SU-DHL-6 (cell line): Measurements from ENCODE around the gene SGPP2.
"Not testable (repeated sequence)": the region's sequence is repeated elsewhere in the genome, so short reads cannot be mapped to it uniquely, and the experiment has no call there.

ENCODE experiments used
- H2AFZ ChIP-seq: fragments of 200-600 bp; sonication (generic); 2 replicates; pipeline ENCODE4 v1.6.1; 2014; ENCODE audit warnings: low read depth, mild to moderate bottlenecking, moderate library complexity, mixed read lengths, antibody characterized with exemption, low read length; ENCODE audit not compliant: severe bottlenecking
- H3F3A ChIP-seq: fragments of 200-600 bp; shearing (Covaris generic); 2 replicates; pipeline ENCODE4 v1.6.0; 2016; ENCODE audit warnings: antibody characterized with exemption, mild to moderate bottlenecking; ENCODE audit not compliant: insufficient read depth
- H3K27ac ChIP-seq: fragments of 200-600 bp; sonication (generic); 2 replicates; pipeline ENCODE4 v1.5.1; 2016; ENCODE audit warnings: low read depth, mild to moderate bottlenecking, low read length, moderate library complexity, mixed read lengths
- H3K27me3 ChIP-seq: fragments of 200-600 bp; sonication (generic), shearing (Covaris generic); 2 replicates; pipeline ENCODE4 v1.6.0; 2014; ENCODE audit warnings: mild to moderate bottlenecking, low read length
- H3K36me3 ChIP-seq: fragments of 200-600 bp; sonication (generic); 2 replicates; pipeline ENCODE4 v1.6.1; 2014; ENCODE audit warnings: mild to moderate bottlenecking, low read length, mixed read lengths
- H3K4me2 ChIP-seq: fragments of 300-600, 200-600 bp; shearing (Covaris generic), sonication (generic); 2 replicates; pipeline ENCODE4 v1.6.0; 2014; ENCODE audit warnings: low read length, low read depth, mild to moderate bottlenecking; ENCODE audit not compliant: poor library complexity, severe bottlenecking
- H3K4me3 ChIP-seq: fragments of 200-600 bp; sonication (generic); 2 replicates; pipeline ENCODE4 v1.5.1; 2014; ENCODE audit warnings: antibody characterized with exemption, low read length, mild to moderate bottlenecking, mixed read lengths; ENCODE audit not compliant: insufficient read depth, poor library complexity, severe bottlenecking
- H3K79me2 ChIP-seq: fragments of 200-600 bp; sonication (generic); 2 replicates; pipeline ENCODE4 v1.6.1; 2014; ENCODE audit warnings: mild to moderate bottlenecking, low read length, moderate library complexity; ENCODE audit not compliant: insufficient read depth
- H3K9ac ChIP-seq: fragments of 200-600 bp; sonication (generic); 2 replicates; pipeline ENCODE4 v1.7.0; 2014; ENCODE audit warnings: mild to moderate bottlenecking, low read length
- H3K9me2 ChIP-seq: fragments of 200-600 bp; sonication (generic); replicated peaks from 2 replicates; pipeline ENCODE4 v1.6.1; 2014; ENCODE audit warnings: low read length; ENCODE audit not compliant: insufficient read depth
- H3K9me3 ChIP-seq: fragments of 200-600 bp; sonication (generic); 2 replicates; pipeline ENCODE4 v1.6.1; 2014; ENCODE audit warnings: low read length, mixed read lengths; ENCODE audit not compliant: insufficient read depth
- H4K20me1 ChIP-seq: fragments of 200-600 bp; sonication (generic); 2 replicates; pipeline ENCODE4 v1.6.1; 2014; ENCODE audit warnings: low read depth, mild to moderate bottlenecking, antibody characterized with exemption, low read length, moderate library complexity, mixed read lengths
- EZH2phosphoT487 ChIP-seq: fragments of 200-600 bp; sonication (generic), shearing (Covaris generic); conservative IDR thresholded peaks from 2 replicates; pipeline ENCODE4 v1.6.1; 2018; ENCODE audit warnings: mild to moderate bottlenecking, antibody characterized with exemption, low read length, moderate library complexity, mixed read lengths
- TF ChIP-seq, protein P1 (sequence below): fragments of 200-600 bp; sonication (generic); IDR thresholded peaks from one replicate; pipeline ENCODE4 v1.5.1; 2017; ENCODE audit warnings: antibody characterized with exemption, mild to moderate bottlenecking, low read length, moderate library complexity; ENCODE audit not compliant: insufficient read depth, poor library complexity, severe bottlenecking

The SGPP2 gene

GRCh38 chr2:222408684-222409083, 15.7 kb upstream of the SGPP2 start:
- Histone ChIP-seq H3K9me2 (no peaks in the 10 kb centered on the region), H3K9ac (no peak overlapping the region), H3K36me3 (no peaks in the 10 kb centered on the region), H3K4me2 (no peak overlapping the region), H3F3A (no peaks in the 10 kb centered on the region), H3K79me2 (no peaks in the 10 kb centered on the region), H3K27me3 (no peaks in the 10 kb centered on the region), H3K27ac (no peak overlapping the region), H4K20me1 (no peaks in the 10 kb centered on the region), H2AFZ (no peak overlapping the region), H3K9me3 (peaks cover 2% of the 10 kb centered on the region; the same call in 1 of the 2 replicates), H3K4me3 (no peak overlapping the region)
- no peak for TF ChIP-seq EZH2phosphoT487
- TF ChIP-seq, protein P1, sequence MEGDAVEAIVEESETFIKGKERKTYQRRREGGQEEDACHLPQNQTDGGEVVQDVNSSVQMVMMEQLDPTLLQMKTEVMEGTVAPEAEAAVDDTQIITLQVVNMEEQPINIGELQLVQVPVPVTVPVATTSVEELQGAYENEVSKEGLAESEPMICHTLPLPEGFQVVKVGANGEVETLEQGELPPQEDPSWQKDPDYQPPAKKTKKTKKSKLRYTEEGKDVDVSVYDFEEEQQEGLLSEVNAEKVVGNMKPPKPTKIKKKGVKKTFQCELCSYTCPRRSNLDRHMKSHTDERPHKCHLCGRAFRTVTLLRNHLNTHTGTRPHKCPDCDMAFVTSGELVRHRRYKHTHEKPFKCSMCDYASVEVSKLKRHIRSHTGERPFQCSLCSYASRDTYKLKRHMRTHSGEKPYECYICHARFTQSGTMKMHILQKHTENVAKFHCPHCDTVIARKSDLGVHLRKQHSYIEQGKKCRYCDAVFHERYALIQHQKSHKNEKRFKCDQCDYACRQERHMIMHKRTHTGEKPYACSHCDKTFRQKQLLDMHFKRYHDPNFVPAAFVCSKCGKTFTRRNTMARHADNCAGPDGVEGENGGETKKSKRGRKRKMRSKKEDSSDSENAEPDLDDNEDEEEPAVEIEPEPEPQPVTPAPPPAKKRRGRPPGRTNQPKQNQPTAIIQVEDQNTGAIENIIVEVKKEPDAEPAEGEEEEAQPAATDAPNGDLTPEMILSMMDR, result no peak

GRCh38 chr2:222410534-222410933, 13.8 kb upstream of the SGPP2 start:
- H3K4me3 ChIP-seq, result no peak overlapping the region
- H3K79me2 ChIP-seq, result no peaks in the 10 kb centered on the region
- no peaks in the 10 kb centered on the region for H3K36me3 ChIP-seq
- no peak overlapping the region for H3K27ac ChIP-seq
- H3K27me3 ChIP-seq, result no peaks in the 10 kb centered on the region
- no peaks in the 10 kb centered on the region for H3K9me2 ChIP-seq
- H3K9me3 ChIP-seq, result peaks cover 3% of the 10 kb centered on the region; the same call in 1 of the 2 replicates
- no peaks in the 10 kb centered on the region for H4K20me1 ChIP-seq
- H3K9ac ChIP-seq, result no peak overlapping the region
- TF ChIP-seq, protein P1, result no peak
- no peak for TF ChIP-seq EZH2phosphoT487
- H3F3A ChIP-seq, result no peaks in the 10 kb centered on the region
- no peak overlapping the region for H3K4me2 ChIP-seq
- no peak overlapping the region for H2AFZ ChIP-seq

DNA sequence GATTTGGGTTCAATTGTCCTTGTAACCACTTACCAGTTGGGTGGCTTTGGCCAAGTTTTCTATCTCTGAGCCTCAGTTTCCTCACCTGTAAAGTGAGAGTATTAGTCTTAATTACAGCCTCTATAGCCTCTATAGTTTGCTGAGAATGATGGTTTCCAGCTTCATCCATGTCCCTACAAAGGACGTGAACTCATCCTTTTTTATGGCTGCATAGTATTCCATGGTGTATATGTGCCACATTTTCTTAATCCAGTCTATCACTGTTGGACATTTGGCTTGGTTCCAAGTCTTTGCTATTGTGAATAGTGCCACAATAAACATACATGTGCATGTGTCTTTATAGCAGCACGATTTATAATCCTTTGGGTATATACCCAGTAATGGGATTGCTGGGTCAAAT, 12.0 kb upstream of the SGPP2 start:
- H3K4me2 ChIP-seq, H4K20me1 ChIP-seq, H3K9me3 ChIP-seq, H3K4me3 ChIP-seq, H3K79me2 ChIP-seq, H3F3A ChIP-seq, H3K27me3 ChIP-seq, H2AFZ ChIP-seq, H3K36me3 ChIP-seq, H3K27ac ChIP-seq, H3K9ac ChIP-seq, H3K9me2 ChIP-seq: not testable (repeated sequence)

DNA sequence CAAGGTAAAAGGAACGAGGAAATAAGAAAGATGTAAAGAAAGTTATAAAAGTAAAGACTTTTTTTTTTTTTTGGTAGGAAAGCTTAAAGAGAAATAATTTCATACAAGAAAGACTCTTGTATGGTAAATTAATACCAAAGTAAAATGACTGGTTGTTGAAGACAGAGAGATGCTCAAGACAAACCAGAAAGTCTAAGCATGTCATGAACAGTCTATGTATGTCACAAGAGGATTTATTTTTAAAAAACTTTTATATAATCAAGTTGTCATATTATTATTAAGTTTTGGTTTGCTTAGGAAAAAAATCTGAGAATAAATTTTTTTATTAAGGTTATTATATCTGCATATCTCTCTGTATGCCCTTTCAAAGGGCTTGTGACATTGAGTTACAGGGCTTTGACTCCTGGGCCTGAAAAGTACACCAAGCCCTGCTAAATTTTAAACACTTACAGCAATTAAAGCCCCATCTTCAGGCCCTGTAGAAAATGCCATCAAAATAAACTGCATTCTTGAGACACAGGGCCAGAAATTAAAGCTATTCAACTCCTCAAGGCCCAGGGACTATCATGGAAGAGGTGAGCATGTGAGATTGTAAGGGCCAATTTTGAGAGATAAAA, 10.9 kb upstream of the SGPP2 start:
- H3K9me2 ChIP-seq, result no peaks in the 10 kb centered on the region
- H2AFZ ChIP-seq, result no peak overlapping the region
- H3K36me3 ChIP-seq, result no peaks in the 10 kb centered on the region
- no peak overlapping the region for H3K4me2 ChIP-seq
- no peaks in the 10 kb centered on the region for H3K27me3 ChIP-seq
- no peaks in the 10 kb centered on the region for H3K79me2 ChIP-seq
- H3K27ac ChIP-seq, result no peak overlapping the region
- H3F3A ChIP-seq, result no peaks in the 10 kb centered on the region
- TF ChIP-seq, protein P1, result no peak
- TF ChIP-seq EZH2phosphoT487, result no peak
- no peak overlapping the region for H3K4me3 ChIP-seq
- H3K9me3 ChIP-seq, result peaks cover 9% of the 10 kb centered on the region; the same call in 1 of the 2 replicates
- no peak overlapping the region for H3K9ac ChIP-seq
- H4K20me1 ChIP-seq, result no peaks in the 10 kb centered on the region
